HEK293T (cell line): ENCODE results near the gene C15orf39.

Experiments used
- CTCF ChIA-PET: fragments of 350-600 bp; formaldehyde crosslinking; extraction: SDS; loops from one replicate; lab custom pipeline; 2021; ENCODE audit warnings: antibody characterized with exemption, inconsistent platforms; lab: Yijun Ruan, JAX
- POLR2A ChIA-PET: fragments of 350-600 bp; formaldehyde crosslinking; extraction: SDS; loops from one replicate; lab custom pipeline; 2020; ENCODE audit warnings: antibody characterized with exemption, inconsistent platforms; lab: Yijun Ruan, JAX
- DNase-seq: peaks from one replicate; pipeline ENCODE4 v3.0.0; 2012; ENCODE audit warnings: mixed read lengths; ENCODE audit errors: extremely low spot score
- ARNT ChIP-seq: fragments of 450-650 bp; IDR thresholded peaks from 2 replicates; pipeline ENCODE4 v1.6.1; 2017; ENCODE audit warnings: mild to moderate bottlenecking
- BHLHE40 ChIP-seq: fragments of 450-650 bp; IDR thresholded peaks from 2 replicates; pipeline ENCODE4 v1.6.1; 2016; ENCODE audit warnings: mild to moderate bottlenecking, moderate library complexity, borderline replicate concordance
- CTBP1 ChIP-seq: fragments of 450-650 bp; IDR thresholded peaks from 2 replicates; pipeline ENCODE4 v1.6.1; 2016; ENCODE audit warnings: borderline replicate concordance
- ELF4 ChIP-seq: fragments of 450-650 bp; IDR thresholded peaks from 2 replicates; pipeline ENCODE4 v1.6.1; 2017; ENCODE audit warnings: antibody characterized with exemption
- FOXA1 ChIP-seq: fragments of 450-650 bp; IDR thresholded peaks from 2 replicates; pipeline ENCODE4 v1.6.1; 2016; ENCODE audit warnings: mild to moderate bottlenecking
- FOXK2 ChIP-seq: fragments of 450-650 bp; IDR thresholded peaks from 2 replicates; pipeline ENCODE4 v1.6.1; 2016; ENCODE audit warnings: mild to moderate bottlenecking
- FOXM1 ChIP-seq: fragments of 450-650 bp; IDR thresholded peaks from 2 replicates; pipeline ENCODE4 v1.6.1; 2017; ENCODE audit warnings: mild to moderate bottlenecking, borderline replicate concordance
- HDGF ChIP-seq: fragments of 450-650 bp; IDR thresholded peaks from 2 replicates; pipeline ENCODE4 v1.6.1; 2017; ENCODE audit warnings: antibody characterized with exemption, borderline replicate concordance
- L3MBTL2 ChIP-seq: fragments of 450-650 bp; conservative IDR thresholded peaks from 2 replicates; pipeline ENCODE4 v1.6.1; 2016; ENCODE audit warnings: mild to moderate bottlenecking
- LEF1 ChIP-seq: fragments of 450-650 bp; IDR thresholded peaks from 2 replicates; pipeline ENCODE4 v1.6.1; 2017; ENCODE audit warnings: mild to moderate bottlenecking, borderline replicate concordance
- NFRKB ChIP-seq: fragments of 450-650 bp; IDR thresholded peaks from 2 replicates; pipeline ENCODE4 v1.6.1; 2016; ENCODE audit warnings: mild to moderate bottlenecking, moderate library complexity
- SP1 ChIP-seq: fragments of 450-650 bp; IDR thresholded peaks from 2 replicates; pipeline ENCODE4 v1.6.1; 2017
- SUZ12 ChIP-seq: fragments of 450-650 bp; IDR thresholded peaks from 2 replicates; pipeline ENCODE4 v1.6.1; 2016; ENCODE audit warnings: mild to moderate bottlenecking
- TARDBP ChIP-seq: fragments of 450-650 bp; IDR thresholded peaks from 2 replicates; pipeline ENCODE4 v1.6.1; 2016
- ZNF384 ChIP-seq: fragments of 450-650 bp; IDR thresholded peaks from 2 replicates; pipeline ENCODE4 v1.6.1; 2016
- TF ChIP-seq, protein P1 (sequence below): fragments of 450-650 bp; IDR thresholded peaks from 2 replicates; pipeline ENCODE4 v1.6.1; 2016

Gene C15orf39

DNA sequence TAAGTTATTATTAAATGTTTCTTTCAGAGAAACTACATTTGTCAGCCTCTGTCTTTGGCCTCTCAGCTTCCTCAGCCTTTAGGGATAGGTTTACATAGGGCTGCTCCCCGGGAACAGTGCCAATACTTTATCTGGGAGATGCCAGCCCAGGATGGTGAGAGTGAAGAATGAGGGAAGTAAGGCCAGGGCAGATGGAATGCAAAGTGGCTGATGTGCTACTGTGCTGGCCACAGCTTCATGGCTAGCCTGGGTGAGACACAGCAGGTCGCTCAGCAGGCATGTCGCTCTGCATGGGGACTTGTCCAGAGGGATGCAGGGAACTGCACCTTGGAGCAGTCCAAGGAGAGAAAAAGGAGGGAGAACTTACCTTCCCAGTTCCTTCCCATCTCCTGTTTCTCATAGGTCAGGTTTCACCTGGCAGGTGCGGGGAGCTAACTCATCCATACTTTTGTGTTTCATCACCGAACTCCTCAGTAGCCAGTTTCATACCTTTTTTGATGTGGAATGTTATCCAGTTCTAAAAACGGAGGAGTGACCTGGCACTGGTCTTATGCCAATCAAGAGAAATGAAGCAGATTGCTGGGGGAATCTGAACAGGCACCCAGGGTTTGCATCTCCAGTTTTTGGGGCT is 30.9 kb upstream of the C15orf39 start:
- POLR2A ChIA-PET = interaction anchor here (1.0 kb wide), 1 partner anchor 31 kb away, joined by 5 read pairs; the partner anchor contains the start of gene C15orf39
- DNase-seq = no peak
- CTCF ChIA-PET = no interaction called here
- TF ChIP-seq FOXK2 = no peak
- no peak for TF ChIP-seq LEF1
- TF ChIP-seq L3MBTL2 = no peak
- TF ChIP-seq, protein P1, sequence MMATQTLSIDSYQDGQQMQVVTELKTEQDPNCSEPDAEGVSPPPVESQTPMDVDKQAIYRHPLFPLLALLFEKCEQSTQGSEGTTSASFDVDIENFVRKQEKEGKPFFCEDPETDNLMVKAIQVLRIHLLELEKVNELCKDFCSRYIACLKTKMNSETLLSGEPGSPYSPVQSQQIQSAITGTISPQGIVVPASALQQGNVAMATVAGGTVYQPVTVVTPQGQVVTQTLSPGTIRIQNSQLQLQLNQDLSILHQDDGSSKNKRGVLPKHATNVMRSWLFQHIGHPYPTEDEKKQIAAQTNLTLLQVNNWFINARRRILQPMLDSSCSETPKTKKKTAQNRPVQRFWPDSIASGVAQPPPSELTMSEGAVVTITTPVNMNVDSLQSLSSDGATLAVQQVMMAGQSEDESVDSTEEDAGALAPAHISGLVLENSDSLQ = no peak
- TF ChIP-seq FOXM1 = no peak
- TF ChIP-seq ARNT = no peak
- no peak for TF ChIP-seq NFRKB

DNA sequence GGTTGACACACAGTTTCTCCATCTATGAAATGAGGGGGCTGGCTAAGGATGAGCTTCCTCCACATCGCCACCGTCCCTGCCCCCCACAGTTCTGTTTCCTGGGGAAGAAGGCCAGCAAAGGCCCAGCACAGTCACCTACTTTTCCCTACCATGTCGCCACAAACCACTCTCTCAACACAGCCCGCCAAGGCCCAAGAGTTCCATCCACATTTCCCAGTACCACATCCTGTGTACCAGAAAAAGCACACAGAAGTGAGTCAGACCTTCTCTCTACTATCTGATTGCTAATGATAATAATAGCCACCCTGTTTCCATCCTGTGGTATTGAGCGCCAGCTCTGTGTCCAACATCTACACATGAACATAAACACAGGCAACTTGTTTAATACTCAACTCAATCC is 30.3 kb upstream of the C15orf39 start:
- TF ChIP-seq ZNF384 = no peak
- TF ChIP-seq LEF1 = no peak
- TF ChIP-seq HDGF = no peak
- TF ChIP-seq ARNT = no peak
- no peak for TF ChIP-seq FOXA1
- ChIA-PET CTCF (no interaction called here), POLR2A (interaction anchor here (1.0 kb wide), 1 partner anchor 10 kb away, joined by 3 read pairs; no protein-coding TSS in a partner anchor)
- DNase-seq = no peak

DNA sequence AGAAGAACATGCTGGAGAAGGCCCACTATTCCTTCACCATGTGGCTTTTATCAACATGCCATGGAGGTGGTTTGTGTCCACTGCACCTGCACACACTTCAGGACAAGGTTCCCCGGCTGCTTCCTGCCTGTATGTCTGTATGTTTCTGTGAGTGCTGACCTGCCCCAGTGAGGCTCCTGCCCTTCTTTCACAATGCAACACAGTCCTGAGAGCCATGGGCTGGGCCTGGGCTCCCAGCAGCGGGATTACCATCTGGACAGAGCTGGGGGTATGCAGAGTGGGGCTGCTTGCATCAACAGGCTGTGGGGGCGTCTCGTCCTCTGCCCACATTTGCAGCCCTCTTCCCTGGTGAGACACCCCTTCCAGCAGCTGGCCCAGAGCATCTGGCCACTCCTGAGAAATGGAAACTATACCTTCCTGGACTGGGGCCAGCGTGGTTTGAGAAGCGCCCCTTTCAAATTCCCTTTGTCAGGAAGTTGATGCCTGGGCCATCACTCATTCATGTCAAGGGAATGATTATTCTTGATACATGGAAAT is 29.3 kb upstream of the C15orf39 start:
- ChIA-PET CTCF (no interaction called here), POLR2A (interaction anchor here (1.0 kb wide), 1 partner anchor 11 kb away, joined by 3 read pairs; no protein-coding TSS in a partner anchor)
- no peak for DNase-seq
- TF ChIP-seq BHLHE40 (no peak), FOXA1 (no peak), HDGF (no peak), TARDBP (no peak), L3MBTL2 (no peak), FOXM1 (no peak), CTBP1 (no peak), ELF4 (no peak), LEF1 (no peak), ARNT (no peak), NFRKB (no peak), SUZ12 (no peak), FOXK2 (no peak)
- TF ChIP-seq, protein P1 = no peak

DNA sequence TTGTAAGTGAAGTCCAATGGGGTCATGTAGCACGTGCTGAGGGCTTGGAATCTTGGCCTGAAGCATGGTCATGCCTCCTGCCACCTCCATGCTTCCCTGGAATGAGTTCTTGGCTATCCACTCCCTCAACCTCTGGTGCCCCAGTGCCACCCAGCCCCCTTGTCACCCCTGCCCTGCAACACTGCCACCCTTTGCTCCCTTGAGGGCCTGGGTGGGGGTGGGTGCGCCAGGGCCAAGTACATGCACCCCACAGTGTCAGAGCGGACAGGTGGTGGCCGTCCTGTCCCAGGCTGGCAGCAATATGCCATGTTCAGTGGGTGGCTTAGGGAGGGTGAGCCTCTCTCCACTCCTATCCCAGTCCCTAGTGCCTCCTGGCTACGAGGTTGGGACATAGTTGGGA is 27.6 kb upstream of the C15orf39 start:
- POLR2A ChIA-PET = interaction anchor here (2.0 kb wide), 1 partner anchor 28 kb away, joined by 8 read pairs; the partner anchor contains the start of gene C15orf39
- no peak for DNase-seq
- TF ChIP-seq ELF4 = no peak
- TF ChIP-seq SUZ12 = no peak
- TF ChIP-seq ZNF384 = no peak
- no peak for TF ChIP-seq HDGF
- TF ChIP-seq TARDBP = no peak
- no peak for TF ChIP-seq SP1
- TF ChIP-seq NFRKB = no peak
- TF ChIP-seq, protein P1 = no peak
- no peak for TF ChIP-seq FOXA1
- TF ChIP-seq FOXM1 = no peak
- TF ChIP-seq FOXK2 = no peak
- CTCF ChIA-PET = no interaction called here

DNA sequence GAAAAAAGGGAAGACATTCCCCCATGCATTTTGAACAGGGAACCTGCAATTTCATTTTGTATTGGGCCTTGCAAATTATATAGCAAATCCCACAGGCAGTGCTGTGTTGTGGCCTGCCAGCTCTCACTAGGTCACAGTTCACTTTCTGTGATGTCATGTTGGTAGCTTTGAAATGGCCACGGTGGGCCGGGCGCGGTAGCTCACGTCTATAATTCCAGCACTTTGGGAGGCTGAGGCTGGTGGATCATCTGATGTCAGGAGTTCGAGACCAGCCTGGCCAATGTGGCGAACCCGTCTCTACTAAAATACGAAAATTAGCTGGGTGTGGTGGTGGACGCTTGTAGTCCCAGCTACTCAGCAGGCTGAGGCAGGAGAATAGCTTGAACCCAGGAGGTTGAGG is 27.0 kb upstream of the C15orf39 start:
- DNase-seq = no peak
- POLR2A ChIA-PET = interaction anchor here (0.9 to 2.0 kb wide), 4 partner anchors 18 to 149 kb away, joined by 3 to 8 read pairs (median 3); partner anchors contain the start of gene C15orf39
- TF ChIP-seq SP1 (no peak), BHLHE40 (no peak), FOXM1 (no peak), CTBP1 (no peak), ARNT (no peak), HDGF (no peak)
- TF ChIP-seq, protein P1 = no peak
- CTCF ChIA-PET = interaction anchor here (1.6 kb wide), 1 partner anchor 27 kb away, joined by 8 read pairs; the partner anchor contains the start of gene C15orf39

DNA sequence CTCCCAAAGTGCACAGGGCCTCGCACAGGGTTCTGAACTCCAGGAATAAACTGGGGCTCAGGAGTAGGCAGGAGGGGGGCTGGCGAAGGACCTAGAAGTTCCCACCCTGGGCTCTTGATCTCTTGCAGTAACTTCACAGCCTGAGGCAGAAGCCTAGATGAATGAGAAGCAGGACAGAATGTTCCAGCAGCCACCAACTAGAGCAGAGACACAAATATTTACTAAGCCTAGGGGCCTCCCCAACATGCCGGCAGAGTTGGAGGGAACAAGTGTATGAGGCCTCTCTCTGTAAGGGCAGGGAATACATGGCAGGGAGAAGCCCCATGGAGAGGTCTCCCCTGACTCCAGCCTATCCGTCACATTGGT is 25.3 kb upstream of the C15orf39 start:
- DNase-seq = no peak
- TF ChIP-seq SP1 = no peak
- TF ChIP-seq FOXK2 = no peak
- no peak for TF ChIP-seq TARDBP
- CTCF ChIA-PET = interaction anchor here (1.6 kb wide), 1 partner anchor 25 kb away, joined by 8 read pairs; the partner anchor contains the start of gene C15orf39
- POLR2A ChIA-PET = interaction anchor here (6.6 kb wide), 1 partner anchor 25 kb away, joined by 38 read pairs; the partner anchor contains the start of gene C15orf39
